ENCODE measurements around the gene SERPINB5.
"Not testable (repeated sequence)": the region's sequence is repeated elsewhere in the genome, so short reads cannot be mapped to it uniquely, and the experiment has no call there.

Gene SERPINB5, protein sequence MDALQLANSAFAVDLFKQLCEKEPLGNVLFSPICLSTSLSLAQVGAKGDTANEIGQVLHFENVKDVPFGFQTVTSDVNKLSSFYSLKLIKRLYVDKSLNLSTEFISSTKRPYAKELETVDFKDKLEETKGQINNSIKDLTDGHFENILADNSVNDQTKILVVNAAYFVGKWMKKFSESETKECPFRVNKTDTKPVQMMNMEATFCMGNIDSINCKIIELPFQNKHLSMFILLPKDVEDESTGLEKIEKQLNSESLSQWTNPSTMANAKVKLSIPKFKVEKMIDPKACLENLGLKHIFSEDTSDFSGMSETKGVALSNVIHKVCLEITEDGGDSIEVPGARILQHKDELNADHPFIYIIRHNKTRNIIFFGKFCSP

DNA sequence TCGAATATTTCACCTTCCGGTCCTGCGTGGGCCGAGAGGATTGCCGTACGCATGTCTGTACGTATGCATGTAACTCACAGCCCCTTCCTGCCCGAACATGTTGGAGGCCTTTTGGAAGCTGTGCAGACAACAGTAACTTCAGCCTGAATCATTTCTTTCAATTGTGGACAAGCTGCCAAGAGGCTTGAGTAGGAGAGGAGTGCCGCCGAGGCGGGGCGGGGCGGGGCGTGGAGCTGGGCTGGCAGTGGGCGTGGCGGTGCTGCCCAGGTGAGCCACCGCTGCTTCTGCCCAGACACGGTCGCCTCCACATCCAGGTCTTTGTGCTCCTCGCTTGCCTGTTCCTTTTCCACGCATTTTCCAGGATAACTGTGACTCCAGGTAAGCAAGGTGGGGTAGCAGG lies at the start of gene SERPINB5:
Gene SERPINB5 (plus strand): TSS at position 291 of the 400 bp plus-strand sequence. CDS start 7,471 bp downstream, outside the sequence.
- DNase-seq (ENCODE audit: low read depth in 2 of 2) = no peak

DNA sequence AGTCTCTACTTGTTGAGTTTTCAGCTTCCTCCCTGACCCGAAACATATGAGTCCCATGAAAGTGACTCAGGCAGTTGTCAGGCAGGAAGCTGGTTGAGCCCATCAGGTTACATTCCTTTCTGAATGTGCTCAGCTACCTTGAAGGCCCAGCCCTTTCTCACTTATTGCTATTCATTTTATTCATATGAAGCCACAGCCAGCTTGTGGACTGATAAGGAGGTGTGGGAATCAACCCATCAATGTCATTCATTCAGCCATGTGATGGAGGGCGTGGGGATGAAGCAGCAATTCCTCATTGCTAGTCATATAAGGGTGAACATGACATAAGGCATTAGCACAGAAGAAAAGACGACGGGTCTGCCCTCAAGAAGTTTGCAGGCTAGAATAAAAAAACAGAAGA lies 49.2 kb upstream of the SERPINB5 start:
- DNase-seq (ENCODE audit: low read depth in 2 of 2) = no peak

DNA sequence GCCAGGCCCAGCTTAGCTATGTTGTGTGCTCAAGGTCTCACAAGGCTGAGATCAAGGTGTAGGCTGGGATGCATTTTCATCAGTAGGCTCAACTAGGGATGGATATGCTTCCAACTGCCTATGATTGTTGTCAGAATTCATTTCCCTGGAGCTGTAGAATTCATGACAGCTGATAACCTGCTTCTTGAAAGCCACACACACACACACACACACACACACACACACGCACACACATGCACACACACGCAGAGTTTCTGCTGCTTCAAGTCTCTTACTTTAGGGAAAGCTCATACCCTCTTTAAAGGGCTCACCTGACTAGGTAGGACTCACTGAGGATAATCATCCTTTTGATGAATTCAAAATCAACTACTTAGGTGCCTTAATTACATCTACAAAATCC lies 46.2 kb upstream of the SERPINB5 start:
- DNase-seq (ENCODE audit: low read depth in 2 of 2) = no peak

DNA sequence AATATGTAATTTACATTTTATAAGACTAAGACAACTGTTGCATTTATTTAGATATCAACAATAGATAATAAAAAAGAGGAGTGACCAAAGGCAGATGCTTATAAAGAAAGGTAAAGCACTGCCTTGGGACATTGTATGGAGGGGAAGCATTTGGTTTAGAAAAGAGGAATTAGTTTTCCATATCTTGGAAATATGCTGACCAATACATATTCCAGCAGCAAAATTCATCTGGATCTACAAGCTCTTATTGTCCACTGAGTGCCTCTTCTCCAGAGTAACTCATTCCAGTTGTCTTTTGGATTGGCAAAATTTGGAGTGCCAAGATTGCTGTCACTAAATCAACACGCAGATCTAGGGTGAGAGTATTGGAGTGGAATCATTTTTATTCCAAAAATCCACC lies 45.6 kb upstream of the SERPINB5 start:
- no peak for DNase-seq (ENCODE audit: low read depth in 2 of 2)

DNA sequence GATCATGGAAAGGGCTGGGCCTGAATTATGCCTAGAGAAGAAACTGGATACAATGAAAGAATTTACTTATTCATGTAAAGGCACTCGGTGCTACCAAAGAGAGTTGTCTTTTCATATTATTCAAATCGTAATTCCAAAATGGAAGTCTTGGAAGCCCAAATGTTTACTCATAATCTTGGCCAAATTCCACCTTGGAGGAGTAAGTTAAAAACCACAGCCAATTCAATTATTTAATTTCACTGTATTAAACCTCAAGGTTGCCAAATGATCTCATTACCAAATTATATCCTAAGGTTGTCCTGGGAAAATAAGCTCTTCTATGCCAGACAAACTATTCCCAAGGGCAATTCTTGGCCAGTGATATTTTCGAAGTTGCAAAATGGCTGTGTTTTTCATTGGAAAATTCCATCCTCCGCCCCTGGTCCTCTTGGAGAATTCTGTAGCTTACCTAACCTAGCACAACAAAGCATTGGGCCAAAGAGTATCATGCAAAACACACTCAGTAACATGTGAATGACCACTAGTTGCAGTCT lies 43.4 kb upstream of the SERPINB5 start:
- no peak for DNase-seq (ENCODE audit: low read depth in 2 of 2)

DNA sequence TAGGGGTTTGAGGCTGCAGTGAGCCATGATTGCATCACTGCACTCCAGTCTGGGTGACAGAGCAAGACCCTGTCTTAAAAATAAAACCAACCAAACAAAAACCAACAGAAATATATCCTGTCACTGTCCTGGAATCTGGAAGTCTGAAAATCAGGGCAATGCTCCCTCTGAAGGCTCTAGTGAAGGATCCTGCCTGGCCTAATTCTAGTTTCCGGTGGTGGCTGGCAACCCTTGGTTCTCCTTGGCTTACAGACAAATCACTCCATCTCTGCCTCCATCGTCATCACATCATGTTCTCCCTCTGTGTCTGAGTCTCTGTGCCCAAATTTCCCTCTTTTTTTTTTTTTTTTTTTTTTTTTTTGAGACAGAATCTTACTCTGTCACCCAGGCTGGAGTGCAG lies 38.6 kb upstream of the SERPINB5 start:
- DNase-seq (ENCODE audit: low read depth in 2 of 2) = no peak

DNA sequence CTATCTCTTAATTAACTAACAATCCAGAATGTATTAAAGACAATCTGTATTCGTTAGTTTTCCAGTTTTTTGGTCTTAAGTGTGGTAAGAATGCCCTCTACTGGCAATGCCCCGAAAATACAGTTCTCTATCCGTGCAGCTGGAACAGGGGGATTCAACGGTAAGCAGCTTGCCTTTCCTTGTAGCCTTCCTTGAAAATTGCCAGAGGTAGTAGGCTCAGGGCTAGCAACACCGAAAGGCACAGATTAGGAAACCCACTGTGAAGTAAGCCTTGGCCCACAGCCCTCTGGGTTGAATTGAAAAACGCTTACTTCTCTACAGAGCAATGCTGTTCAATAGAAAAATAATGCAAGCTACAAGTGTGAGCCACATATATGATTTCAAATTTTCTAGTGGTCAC lies 37.4 kb upstream of the SERPINB5 start:
- no peak for DNase-seq (ENCODE audit: low read depth in 2 of 2)

DNA sequence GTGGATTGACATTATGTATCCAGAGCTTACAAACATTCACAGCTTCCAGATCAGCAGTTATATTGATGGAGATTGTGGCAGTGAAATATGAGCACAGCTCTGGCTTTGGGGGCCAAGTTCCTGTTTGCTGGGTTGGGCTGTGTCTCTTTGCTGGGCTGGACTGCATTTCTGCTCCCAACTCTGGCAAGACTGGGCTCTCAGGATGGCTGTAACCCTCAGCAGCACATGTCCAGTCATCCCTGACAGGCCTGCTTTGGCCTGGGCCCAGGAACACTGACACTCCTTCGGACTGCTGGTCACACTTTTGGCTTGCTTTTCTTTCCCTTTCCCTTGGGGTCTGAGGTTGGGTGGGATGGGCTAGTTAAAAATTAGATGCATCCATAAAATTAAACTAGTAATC lies 36.5 kb upstream of the SERPINB5 start:
- no peak for DNase-seq (ENCODE audit: low read depth in 2 of 2)

DNA sequence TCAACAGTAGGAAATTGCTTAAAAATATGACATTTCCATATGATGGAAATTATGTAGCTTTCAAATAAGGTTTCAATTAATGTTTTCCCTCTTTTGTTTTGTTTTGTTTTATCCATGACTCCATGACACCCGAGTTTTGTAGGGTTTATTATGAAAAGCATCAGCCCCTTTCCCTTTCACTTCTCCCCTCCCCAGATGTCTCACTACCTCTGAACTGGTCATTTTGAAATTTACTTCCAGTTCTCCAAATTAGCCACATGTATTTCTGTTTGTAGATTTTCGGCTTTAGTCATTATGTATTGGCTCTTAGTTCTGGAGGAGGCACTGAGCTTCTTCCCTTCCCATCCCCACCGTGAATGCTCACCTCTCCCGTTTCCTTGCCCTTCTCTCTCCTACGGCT lies 35.9 kb upstream of the SERPINB5 start:
- DNase-seq (ENCODE audit: low read depth in 2 of 2) = no peak

DNA sequence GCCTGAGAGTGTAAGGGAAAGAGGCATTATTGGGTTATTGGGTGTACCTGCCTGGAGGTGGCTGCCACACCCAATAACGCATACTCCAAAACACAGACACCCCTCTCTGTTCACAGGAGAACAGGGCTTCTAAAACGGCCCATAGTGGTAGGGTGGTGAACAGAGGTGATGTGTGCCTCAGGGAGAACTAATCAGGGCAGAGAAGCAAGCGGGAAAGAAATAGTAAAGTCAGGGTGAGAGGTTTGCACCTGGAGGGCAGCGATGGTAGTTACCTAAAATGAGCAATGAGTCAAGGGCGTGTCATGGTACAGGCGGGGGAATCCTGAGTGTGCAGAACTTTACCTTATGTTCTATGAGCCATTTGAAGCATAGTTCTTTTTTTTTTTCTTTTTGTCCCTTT lies 32.9 kb upstream of the SERPINB5 start:
- DNase-seq (ENCODE audit: low read depth in 2 of 2) = no peak

DNA sequence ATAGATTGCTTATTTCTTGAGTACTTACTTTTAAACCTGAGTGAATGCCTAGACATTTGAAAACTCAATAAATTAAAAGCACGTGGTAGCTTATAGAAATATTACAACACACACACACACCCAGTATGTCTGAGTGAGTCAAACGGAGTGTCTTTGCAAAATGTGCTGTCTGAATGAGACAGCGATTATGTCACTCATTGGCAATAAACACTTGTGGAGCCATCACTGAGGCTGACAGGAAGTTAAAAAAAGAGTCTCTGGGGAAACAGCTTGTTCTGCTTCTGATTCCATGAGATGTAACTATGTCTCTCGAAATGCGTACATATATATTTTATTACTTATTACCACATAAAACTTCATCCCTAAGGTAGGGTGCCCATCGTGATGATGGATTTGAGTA lies 32.2 kb upstream of the SERPINB5 start:
- DNase-seq (ENCODE audit: low read depth in 2 of 2) = no peak

DNA sequence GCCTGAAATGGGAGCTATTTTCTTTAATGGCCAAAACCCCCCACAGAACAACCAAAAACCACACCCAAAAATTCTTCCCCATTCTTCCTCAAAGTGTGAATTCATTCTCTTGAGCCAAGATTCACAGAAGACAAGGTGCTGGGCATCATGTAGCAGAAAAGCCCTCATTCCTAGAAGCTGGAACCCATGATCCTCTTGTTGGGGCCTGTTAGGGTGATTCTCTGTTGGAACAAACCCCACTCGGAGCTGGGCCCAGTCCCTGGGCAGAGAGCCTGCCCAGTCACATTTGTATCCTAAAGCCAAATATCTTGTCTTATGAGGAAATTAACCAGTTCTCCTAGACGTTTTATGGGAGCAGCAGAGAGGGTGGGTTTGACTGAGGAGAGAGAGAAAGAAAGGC lies 31.7 kb upstream of the SERPINB5 start:
- no peak for DNase-seq (ENCODE audit: low read depth in 2 of 2)

DNA sequence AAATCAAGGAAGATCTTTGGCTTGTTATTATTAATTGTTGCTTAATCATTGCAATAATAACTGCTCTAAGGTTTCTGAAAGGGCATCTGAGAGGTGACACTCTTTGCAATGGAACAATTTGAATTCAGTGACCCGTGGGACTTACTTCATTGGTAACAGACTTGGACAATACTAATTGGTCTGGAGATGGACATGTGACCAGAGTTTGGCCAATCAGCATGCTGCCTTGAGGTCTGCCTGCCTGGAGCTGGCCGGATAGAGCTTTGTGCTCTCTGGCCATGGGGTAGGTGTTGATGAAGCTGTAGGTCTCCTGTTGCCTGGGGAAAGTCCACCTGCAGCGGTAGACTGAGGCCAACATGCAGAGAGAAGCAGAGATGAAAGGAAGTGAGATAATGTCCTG lies 30.5 kb upstream of the SERPINB5 start:
- no peak for DNase-seq (ENCODE audit: low read depth in 2 of 2)

DNA sequence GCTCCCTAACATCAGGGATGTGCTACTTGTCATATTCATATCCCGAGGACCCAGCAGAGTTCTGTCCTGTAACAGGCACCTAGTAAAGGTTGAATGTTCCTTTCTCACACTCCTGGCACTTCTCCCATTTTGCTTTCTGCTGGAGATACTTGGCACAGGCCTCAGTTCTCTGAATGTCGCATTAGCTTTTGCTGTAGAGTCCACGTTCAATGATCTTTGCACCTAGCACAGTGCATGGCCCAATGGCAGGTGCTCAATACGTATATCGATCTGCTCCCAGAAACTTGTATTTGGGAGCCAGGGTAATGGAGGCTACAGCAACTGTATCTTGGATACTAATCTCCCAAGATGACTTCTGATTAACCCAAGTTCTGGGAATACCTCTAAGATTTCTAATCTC lies 29.7 kb upstream of the SERPINB5 start:
- DNase-seq (ENCODE audit: low read depth in 2 of 2) = no peak

DNA sequence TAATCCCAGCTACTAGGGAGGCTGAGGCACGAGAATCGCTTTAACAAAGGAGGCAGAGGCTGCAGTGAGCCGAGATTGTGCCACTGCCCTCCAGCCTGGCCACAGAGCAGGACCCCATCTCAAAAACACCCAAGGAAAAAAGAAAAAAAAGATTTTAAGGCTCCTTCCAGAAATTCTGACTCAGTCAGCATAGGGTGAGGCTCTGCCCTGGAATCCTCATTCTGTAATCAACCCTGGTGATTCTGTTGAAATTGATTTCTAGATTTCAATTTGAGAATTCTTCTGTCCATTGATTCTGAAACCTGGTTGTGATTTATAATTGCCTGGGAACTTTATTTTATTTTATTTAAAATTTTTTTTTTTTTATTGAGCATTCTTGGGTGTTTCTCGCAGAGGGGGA lies 27.3 kb upstream of the SERPINB5 start:
- no peak for DNase-seq (ENCODE audit: low read depth in 2 of 2)

DNA sequence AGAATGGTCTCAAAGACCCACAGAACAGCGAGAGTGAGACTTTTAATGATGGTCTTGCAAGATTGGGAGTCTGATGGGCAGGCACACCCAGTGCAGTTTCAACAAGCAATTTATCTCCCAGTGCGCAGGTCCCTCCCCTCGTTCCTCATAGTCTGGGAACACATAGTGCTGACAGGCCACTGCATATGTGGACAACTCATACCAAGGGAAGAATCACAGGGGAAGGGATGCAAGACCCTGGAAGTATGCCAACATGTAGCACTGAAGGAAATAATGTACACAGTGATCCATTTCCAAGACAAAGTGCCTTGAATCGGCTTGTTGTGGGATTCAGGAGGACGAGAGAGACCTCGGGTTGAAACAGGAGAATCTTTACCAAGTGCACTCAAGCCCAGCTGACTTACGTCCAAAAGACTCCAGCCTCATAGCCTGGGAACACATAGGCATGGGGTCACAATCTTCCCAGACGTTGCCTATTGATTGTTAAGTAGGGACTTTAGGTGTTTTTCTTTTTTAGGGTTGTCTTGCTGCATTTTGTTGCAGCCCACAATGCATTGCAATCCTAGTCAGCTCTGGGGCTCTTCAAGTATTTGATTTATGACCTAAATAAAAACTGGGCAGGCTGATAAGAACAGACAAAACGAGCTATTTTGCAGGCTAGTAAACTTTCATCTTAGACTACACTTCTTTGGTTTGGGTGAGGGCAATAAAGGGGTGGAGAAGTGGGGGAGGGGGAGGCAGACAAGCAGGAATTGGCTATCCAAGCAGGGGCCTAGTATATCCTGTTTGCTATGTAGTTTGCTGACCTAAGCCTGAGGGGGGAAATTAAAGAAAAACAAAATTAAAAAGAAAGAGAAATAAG lies 24.7 kb upstream of the SERPINB5 start:
- DNase-seq (ENCODE audit: low read depth in 2 of 2) = no peak

DNA sequence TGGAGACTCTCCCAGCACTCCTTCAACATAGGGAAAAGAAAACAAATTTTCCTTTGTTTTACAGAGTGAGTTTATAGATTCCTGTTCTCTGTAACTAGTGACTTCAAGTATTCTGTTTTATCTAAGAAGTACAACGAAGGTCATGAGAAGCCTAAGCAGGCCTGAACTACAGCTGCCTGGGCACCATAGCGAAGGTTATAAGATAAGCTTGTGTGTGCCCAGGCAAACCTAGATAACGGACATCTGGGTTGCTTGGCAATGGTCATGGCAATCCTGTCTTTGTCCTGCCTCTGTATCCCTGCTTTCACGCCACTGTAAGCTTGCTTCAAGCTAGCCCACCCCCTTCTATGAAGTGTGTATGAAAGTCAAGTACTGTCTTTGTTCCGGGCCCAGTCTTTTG lies 24.0 kb upstream of the SERPINB5 start:
- not testable (repeated sequence) for DNase-seq (ENCODE audit: low read depth in 2 of 2)

DNA sequence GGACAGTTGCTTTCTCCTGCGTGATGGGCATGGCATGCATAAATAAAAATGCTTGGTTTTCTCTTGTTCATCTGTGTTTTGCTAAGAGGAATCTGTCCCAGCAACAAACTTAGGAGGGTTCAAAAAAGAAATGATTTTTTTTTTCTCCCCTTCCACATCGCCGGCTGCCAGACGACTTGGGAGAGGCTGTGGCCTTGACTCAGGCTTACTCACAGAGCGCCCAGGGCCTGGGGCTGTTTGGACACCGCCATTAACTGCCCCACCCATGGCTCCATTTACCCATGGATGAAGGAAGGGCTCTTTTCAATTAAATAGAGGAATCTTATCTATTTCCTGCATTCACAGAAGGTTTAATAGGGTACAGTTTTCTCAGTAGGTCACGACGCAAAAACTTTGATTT lies 22.3 kb upstream of the SERPINB5 start:
- DNase-seq (ENCODE audit: low read depth in 2 of 2) = no peak

DNA sequence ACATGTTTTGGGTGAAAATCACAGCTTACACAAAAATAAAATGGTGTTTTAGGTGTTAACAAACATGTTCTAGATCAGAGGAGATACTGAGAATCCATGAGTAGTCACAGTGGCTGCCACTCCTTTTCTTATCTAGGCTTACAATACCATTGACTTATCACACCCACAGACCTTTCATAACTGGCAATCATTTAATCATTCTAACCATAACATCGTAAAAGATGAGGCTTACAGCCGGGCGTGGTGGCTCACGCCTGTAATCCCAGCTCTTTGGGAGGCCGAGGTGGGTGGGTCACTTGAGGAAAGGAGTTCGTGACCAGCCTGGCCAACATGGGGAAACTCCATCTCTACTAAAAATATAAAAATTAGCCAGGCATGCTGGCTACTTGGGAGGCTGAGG lies 18.8 kb upstream of the SERPINB5 start:
- no peak for DNase-seq (ENCODE audit: low read depth in 2 of 2)

DNA sequence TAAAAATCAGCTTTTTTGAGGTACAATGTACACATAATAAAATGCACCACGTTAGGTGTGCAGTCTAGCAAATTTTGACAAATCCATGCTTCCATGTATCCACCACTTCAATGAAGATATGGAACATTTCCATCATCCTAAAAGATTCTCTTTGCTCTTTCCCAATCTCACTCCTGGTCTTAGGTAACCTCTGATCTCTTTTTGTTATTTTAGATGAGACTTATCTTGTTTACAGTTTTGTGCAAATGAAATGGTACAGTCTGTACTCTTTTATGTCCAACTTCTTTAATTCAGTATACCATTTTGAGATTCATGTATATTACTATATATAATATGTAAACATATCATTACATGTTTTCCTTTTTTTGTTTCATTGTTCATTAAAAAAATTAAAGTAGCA lies 16.3 kb upstream of the SERPINB5 start:
- no peak for DNase-seq (ENCODE audit: low read depth in 2 of 2)

DNA sequence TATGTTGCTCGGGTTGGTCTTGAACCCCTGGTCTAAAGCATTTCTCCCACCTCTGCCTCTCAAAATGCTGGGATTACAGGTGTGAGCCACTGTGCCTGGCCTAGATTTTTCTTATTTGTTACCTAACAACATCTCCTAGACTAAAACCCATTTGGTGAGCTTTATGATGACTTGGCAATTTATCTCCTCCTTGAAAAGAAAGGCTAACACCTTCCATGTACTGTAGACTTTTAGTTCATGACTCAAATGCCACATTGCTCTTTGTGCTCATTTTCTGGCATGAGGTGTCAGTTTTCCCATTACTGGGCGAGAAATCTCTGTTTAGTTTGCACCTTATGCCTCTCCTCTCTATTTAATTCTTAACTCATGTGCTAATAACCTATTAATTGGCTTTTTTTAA lies 12.3 kb upstream of the SERPINB5 start:
- no peak for DNase-seq (ENCODE audit: low read depth in 2 of 2)

DNA sequence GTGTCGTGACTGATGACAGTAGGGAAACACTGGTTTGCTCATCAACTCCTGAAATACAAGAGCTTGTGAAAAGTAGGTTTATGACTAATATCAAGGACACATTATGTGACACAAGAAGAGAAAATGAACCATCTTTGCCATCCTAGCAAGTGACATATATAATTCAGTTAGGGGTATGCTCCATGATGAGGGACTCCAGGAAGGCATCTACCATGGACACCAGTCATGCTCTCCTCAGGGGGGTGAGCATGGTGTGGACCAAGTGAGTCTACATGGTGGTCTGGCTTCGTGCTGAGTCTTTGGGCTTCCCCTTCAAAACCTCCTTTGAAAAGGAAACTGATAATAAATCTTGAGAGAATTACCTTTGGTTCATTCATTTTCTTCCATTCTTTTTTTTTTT lies 11.7 kb upstream of the SERPINB5 start:
- no peak for DNase-seq (ENCODE audit: low read depth in 2 of 2)

DNA sequence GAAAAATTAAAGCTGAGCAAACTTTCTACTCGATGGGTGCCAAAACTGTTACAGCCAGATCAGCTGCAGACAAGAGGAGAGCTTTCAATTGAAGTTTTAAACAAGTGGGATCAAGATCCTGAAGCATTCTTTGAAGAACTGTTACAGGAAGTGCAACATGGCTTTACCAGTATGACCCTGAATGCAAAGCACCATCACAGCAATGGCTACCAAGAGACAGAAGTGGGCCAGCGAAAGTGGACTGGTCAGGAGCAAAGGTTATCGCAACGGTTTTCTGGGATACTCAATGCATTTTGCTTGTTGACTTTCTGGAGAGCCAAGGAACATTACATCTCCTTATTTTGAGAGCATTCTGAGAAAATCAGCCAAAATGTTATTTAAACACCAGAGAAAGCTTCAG lies 9.1 kb upstream of the SERPINB5 start:
- DNase-seq (ENCODE audit: low read depth in 2 of 2) = no peak

All from stimulated activated CD8-positive, alpha-beta memory T cell treated with anti-CD3 and anti-CD28 coated beads, Interleukin-7, amount 100 ng/mL, for 1 hour (primary cell).